HEK293 (cell line): ENCODE data around the gene MPG.

Source experiments
- CTCF ChIP-seq: fragments of 450-650 bp; formaldehyde crosslinking; IDR thresholded peaks from 2 replicates; pipeline ENCODE4 v1.5.1; 2016; ENCODE audit warnings: missing biosample characterization, missing genetic modification characterization
- KLF10 ChIP-seq: fragments of 450-650 bp; IDR thresholded peaks from 2 replicates; pipeline ENCODE4 v1.5.1; 2018; ENCODE audit warnings: missing biosample characterization, mild to moderate bottlenecking, missing genetic modification characterization
- ZBTB49 ChIP-seq: fragments of 450-650 bp; formaldehyde crosslinking; IDR thresholded peaks from 2 replicates; pipeline ENCODE4 v1.5.1; 2016; ENCODE audit warnings: missing biosample characterization, missing genetic modification characterization, low read depth
- ZBTB7A ChIP-seq: fragments of 450-650 bp; formaldehyde crosslinking; IDR thresholded peaks from 2 replicates; pipeline ENCODE4 v1.5.1; 2016; ENCODE audit warnings: low read depth, missing biosample characterization, missing genetic modification characterization
- ZNF157 ChIP-seq: fragments of 450-650 bp; formaldehyde crosslinking; IDR thresholded peaks from 2 replicates; pipeline ENCODE4 v1.5.1; 2016; ENCODE audit warnings: missing biosample characterization, missing genetic modification characterization
- ZNF18 ChIP-seq: fragments of 450-650 bp; formaldehyde crosslinking; IDR thresholded peaks from 2 replicates; pipeline ENCODE4 v1.5.1; 2016; ENCODE audit warnings: missing biosample characterization, missing genetic modification characterization
- ZNF24 ChIP-seq: fragments of 450-650 bp; formaldehyde crosslinking; IDR thresholded peaks from 2 replicates; pipeline ENCODE4 v1.5.1; 2016; ENCODE audit warnings: missing biosample characterization, missing genetic modification characterization

- TF ChIP-seq CTCF (tag by site-specific recombination) (no peak), ZBTB7A (tag by site-specific recombination) (no peak), ZNF18 (tag by site-specific recombination) (no peak), KLF10 (tag by site-specific recombination) (no peak), ZNF157 (tag by site-specific recombination) (no peak), ZBTB49 (no peak), ZNF24 (tag by site-specific recombination) (no peak)
Observed at GRCh38 chr16:122361-122760, 44.3 kb downstream of the MPG start.
